ENCODE data around the gene TMOD3.

Gene TMOD3

GRCh38 chr15:51947124-51947523 lies 117.7 kb downstream of the TMOD3 start:
- TF ChIP-seq EZH2phosphoT487 (IDR thresholded peaks at IDR 0.05; ENCODE audit: borderline replicate concordance, low read length) = no peak
- no peak for TF ChIP-seq CTCF (IDR thresholded peaks at IDR 0.05; ENCODE audit: low read depth, low read length, poor library complexity, severe bottlenecking)
- H3F3A ChIP-seq (ENCODE audit: control insufficient read depth, insufficient read depth) = no peaks in the 10 kb centered on the region
- H3K9me2 ChIP-seq (replicated peaks; ENCODE audit: control insufficient read depth, low read length) = no peaks in the 10 kb centered on the region
- H3K4me3 ChIP-seq (ENCODE audit: low read length) = no peak overlapping the region
- no peaks in the 10 kb centered on the region for H4K20me1 ChIP-seq (ENCODE audit: control insufficient read depth, insufficient read depth, low read depth, low read length)
- peaks cover 71% of the 10 kb centered on the region for H3K36me3 ChIP-seq (ENCODE audit: control insufficient read depth, low read length)
- no peaks in the 10 kb centered on the region for H3K27me3 ChIP-seq (ENCODE audit: control insufficient read depth, low read length)
- no peak overlapping the region for H3K27ac ChIP-seq (ENCODE audit: low read depth, low read length)
- H3K79me2 ChIP-seq (ENCODE audit: control insufficient read depth, low read length) = 0 out of 2 replicates have a peak, but pooled peaks cover 2% of the 10 kb centered on the region
- no peaks in the 10 kb centered on the region for H3K9me3 ChIP-seq (ENCODE audit: control insufficient read depth, insufficient read depth, low read length)
- no peak overlapping the region for H3K4me2 ChIP-seq (ENCODE audit: low read length)
- no peaks in the 10 kb centered on the region for H3K4me1 ChIP-seq (ENCODE audit: control insufficient read depth, low read length)

- TF ChIP-seq CTCF (IDR thresholded peaks at IDR 0.05; ENCODE audit: low read depth, low read length, poor library complexity, severe bottlenecking) = no peak
- TF ChIP-seq EZH2phosphoT487 (IDR thresholded peaks at IDR 0.05; ENCODE audit: borderline replicate concordance, low read length) = no peak
- H3K9me3 ChIP-seq (ENCODE audit: control insufficient read depth, insufficient read depth, low read length) = no peaks in the 10 kb centered on the region
- H3K4me2 ChIP-seq (ENCODE audit: low read length) = no peak overlapping the region
- H4K20me1 ChIP-seq (ENCODE audit: control insufficient read depth, insufficient read depth, low read depth, low read length) = no peaks in the 10 kb centered on the region
- no peaks in the 10 kb centered on the region for H3K9me2 ChIP-seq (replicated peaks; ENCODE audit: control insufficient read depth, low read length)
- H3K4me3 ChIP-seq (ENCODE audit: low read length) = no peak overlapping the region
- no peaks in the 10 kb centered on the region for H3K79me2 ChIP-seq (ENCODE audit: control insufficient read depth, low read length)
- H3F3A ChIP-seq (ENCODE audit: control insufficient read depth, insufficient read depth) = no peaks in the 10 kb centered on the region
- no peaks in the 10 kb centered on the region for H3K4me1 ChIP-seq (ENCODE audit: control insufficient read depth, low read length)
- H3K27me3 ChIP-seq (ENCODE audit: control insufficient read depth, low read length) = no peaks in the 10 kb centered on the region
- H3K36me3 ChIP-seq (ENCODE audit: control insufficient read depth, low read length) = peaks cover 79% of the 10 kb centered on the region
- H3K27ac ChIP-seq (ENCODE audit: low read depth, low read length) = no peak overlapping the region
These were observed 123.4 kb downstream of the TMOD3 start for GRCh38 chr15:51952805-51953204.

GRCh38 chr15:51955504-51955903 lies 126.1 kb downstream of the TMOD3 start:
- H3F3A ChIP-seq (ENCODE audit: control insufficient read depth, insufficient read depth) = no peaks in the 10 kb centered on the region
- peaks cover 77% of the 10 kb centered on the region for H3K36me3 ChIP-seq (ENCODE audit: control insufficient read depth, low read length)
- H3K79me2 ChIP-seq (ENCODE audit: control insufficient read depth, low read length) = no peaks in the 10 kb centered on the region
- no peaks in the 10 kb centered on the region for H3K27me3 ChIP-seq (ENCODE audit: control insufficient read depth, low read length)
- H3K27ac ChIP-seq (ENCODE audit: low read depth, low read length) = no peak overlapping the region
- H3K4me1 ChIP-seq (ENCODE audit: control insufficient read depth, low read length) = no peaks in the 10 kb centered on the region
- no peak for TF ChIP-seq CTCF (IDR thresholded peaks at IDR 0.05; ENCODE audit: low read depth, low read length, poor library complexity, severe bottlenecking)
- no peak for TF ChIP-seq EZH2phosphoT487 (IDR thresholded peaks at IDR 0.05; ENCODE audit: borderline replicate concordance, low read length)
- H3K9me3 ChIP-seq (ENCODE audit: control insufficient read depth, insufficient read depth, low read length) = no peaks in the 10 kb centered on the region
- H4K20me1 ChIP-seq (ENCODE audit: control insufficient read depth, insufficient read depth, low read depth, low read length) = no peaks in the 10 kb centered on the region
- H3K9me2 ChIP-seq (replicated peaks; ENCODE audit: control insufficient read depth, low read length) = no peaks in the 10 kb centered on the region
- no peak overlapping the region for H3K4me2 ChIP-seq (ENCODE audit: low read length)
- H3K4me3 ChIP-seq (ENCODE audit: low read length) = no peak overlapping the region

Data from DOHH2 (cell line).